T-helper 2 cell treated with Interferon-gamma antibody and Interleukin-4, amounts not matched to agents 5 μg/mL and 100 μg/mL, for 36 hours (primary cell): ENCODE data around the gene AHNAK2.
"Not testable (repeated sequence)": the region's sequence is repeated elsewhere in the genome, so short reads cannot be mapped to it uniquely, and the experiment has no call there.

ENCODE experiments used
- DNase-seq: peaks from one replicate; pipeline ENCODE4 v3.0.0; 2021; ENCODE audit warnings: low spot score
- H3K27ac Mint-ChIP-seq: one replicate; pipeline ENCODE4 v1.8.0; 2021; ENCODE audit warnings: mild to moderate bottlenecking, mixed read lengths
- H3K27me3 Mint-ChIP-seq: one replicate; pipeline ENCODE4 v1.8.0; 2021; ENCODE audit warnings: low read depth, mixed read lengths
- H3K36me3 Mint-ChIP-seq: one replicate; pipeline ENCODE4 v1.8.0; 2021; ENCODE audit warnings: low read depth, mixed read lengths
- H3K4me1 Mint-ChIP-seq: one replicate; pipeline ENCODE4 v1.8.0; 2021; ENCODE audit warnings: low read depth, mixed read lengths
- H3K4me3 Mint-ChIP-seq: one replicate; pipeline ENCODE4 v1.8.0; 2022; ENCODE audit warnings: mild to moderate bottlenecking, moderate library complexity, mixed read lengths
- H3K9me3 Mint-ChIP-seq: one replicate; pipeline ENCODE4 v1.8.0; 2021; ENCODE audit warnings: mixed read lengths

Gene AHNAK2

DNA sequence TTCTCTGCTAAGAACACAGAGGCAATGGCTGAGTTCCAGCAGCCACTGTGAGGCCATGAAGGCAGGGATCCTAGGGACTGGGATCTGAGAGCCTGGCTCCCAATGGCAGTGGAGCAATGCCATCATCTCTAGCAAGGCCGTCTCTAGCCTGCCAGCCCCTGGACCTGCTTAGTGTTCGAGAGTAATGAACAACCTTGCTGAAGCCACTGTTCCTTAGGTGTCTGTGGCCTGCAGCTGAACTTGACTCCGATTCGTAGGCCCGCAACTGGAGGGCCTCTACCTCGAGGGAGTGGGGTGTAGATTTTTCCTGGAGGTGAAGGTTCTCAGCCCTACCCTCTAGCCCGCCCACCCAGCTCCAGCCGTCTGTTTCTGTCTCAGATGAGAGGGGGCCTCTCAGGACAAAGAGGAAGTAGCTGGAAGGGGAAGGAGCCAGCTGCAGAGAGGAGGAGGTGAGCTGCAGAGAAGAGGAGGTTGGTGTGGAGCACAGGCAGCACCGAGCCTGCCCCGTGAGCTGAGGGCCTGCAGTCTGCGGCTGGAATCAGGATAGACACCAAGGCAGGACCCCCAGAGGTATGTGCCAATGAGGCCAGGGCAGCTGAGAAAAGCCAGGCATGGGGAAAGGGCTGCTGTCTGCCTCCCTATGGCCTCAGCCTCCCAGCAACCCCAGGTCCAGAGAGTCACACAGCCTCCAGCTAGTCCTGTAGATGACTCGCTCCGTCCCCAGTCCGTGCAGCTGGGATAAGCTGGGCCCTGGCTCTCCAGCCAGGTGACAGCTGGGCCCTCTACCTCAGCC is 53.6 kb downstream of the AHNAK2 start, which contains the start of gene PLD4:
Gene PLD4, plus strand, starts transcription at position 459 of the 793 bp plus-strand sequence. CDS start 2,262 bp downstream, outside the sequence.
- no peak for DNase-seq
- Mint-ChIP-seq H3K27me3 (peaks cover 5% of the 10 kb centered on the region), H3K27ac (no peak within 1 kb of the TSS), H3K9me3 (peaks cover 3% of the 10 kb centered on the region), H3K4me3 (no peak within 1 kb of the TSS), H3K4me1 (peaks cover 2% of the 10 kb centered on the region), H3K36me3 (no peaks in the 10 kb centered on the region)

DNA sequence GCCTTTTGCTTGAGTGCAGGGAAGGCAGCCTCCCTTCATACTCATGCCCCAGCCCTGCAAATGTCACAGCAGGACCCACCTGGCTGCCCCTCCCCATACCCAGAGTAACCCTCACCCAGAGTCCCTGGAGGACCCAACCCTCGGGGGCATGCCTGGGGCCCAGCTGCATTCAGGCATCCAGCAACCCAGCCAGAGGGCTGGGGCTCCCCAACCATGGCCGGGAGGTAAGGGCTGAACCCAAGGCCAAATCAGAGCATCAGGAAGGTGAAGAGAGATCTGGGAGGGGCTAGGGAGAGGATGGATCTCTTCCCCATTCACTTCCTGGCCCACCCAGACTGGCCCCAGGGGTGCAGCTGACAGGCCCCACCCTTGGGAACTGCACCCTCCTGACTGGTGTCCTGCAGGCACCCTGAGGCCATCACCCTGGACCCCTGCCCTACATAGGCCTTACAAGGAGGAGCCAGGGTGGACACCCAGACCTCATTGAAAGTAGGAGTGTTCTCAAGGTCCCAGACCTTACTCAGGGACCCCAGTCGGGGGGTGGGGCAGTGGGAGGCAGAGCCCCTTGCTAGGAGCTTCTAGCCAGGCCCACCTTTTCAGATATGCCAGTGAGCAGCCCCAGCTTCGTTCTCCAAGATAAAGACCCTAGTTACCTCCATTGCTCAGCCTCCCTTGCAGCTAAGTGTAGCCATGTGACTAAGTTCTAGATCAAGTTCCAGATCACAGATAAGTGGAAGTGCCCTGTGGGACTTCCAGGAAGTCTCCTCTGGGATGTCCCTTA is 54.3 kb downstream of the AHNAK2 start:
- H3K9me3 Mint-ChIP-seq = peaks cover 3% of the 10 kb centered on the region
- H3K4me1 Mint-ChIP-seq = peaks cover 2% of the 10 kb centered on the region
- DNase-seq = no peak
- H3K36me3 Mint-ChIP-seq = no peaks in the 10 kb centered on the region
- peaks cover 8% of the 10 kb centered on the region for H3K27me3 Mint-ChIP-seq
- no peak overlapping the region for H3K27ac Mint-ChIP-seq
- no peak overlapping the region for H3K4me3 Mint-ChIP-seq

DNA sequence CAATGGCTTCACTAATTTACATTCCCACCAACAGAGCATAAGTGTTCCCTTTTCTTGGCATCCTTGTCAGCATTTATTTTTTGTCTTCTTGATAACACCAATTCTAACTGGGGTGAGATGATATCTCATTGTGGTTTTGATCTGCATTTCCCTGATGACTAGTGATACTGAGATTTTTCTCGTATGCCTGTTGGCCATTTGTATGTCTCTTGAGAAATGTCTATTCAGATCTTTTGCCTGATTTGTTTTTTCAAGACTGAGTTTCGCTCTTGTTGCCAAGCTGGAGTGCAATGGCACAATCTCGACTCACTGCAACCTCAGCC is 58.2 kb downstream of the AHNAK2 start:
- H3K36me3 Mint-ChIP-seq = no peaks in the 10 kb centered on the region
- no peak overlapping the region for H3K4me3 Mint-ChIP-seq
- peaks cover 17% of the 10 kb centered on the region for H3K27me3 Mint-ChIP-seq
- no peaks in the 10 kb centered on the region for H3K4me1 Mint-ChIP-seq
- H3K27ac Mint-ChIP-seq = no peak overlapping the region
- peaks cover 3% of the 10 kb centered on the region for H3K9me3 Mint-ChIP-seq
- DNase-seq = no peak

GRCh38 chr14:104919152-104919992 is 58.8 kb downstream of the AHNAK2 start:
- H3K4me1 Mint-ChIP-seq, H3K4me3 Mint-ChIP-seq, H3K27ac Mint-ChIP-seq, H3K36me3 Mint-ChIP-seq, DNase-seq, H3K9me3 Mint-ChIP-seq: not testable (repeated sequence)
- H3K27me3 Mint-ChIP-seq = peaks cover 22% of the 10 kb centered on the region

DNA sequence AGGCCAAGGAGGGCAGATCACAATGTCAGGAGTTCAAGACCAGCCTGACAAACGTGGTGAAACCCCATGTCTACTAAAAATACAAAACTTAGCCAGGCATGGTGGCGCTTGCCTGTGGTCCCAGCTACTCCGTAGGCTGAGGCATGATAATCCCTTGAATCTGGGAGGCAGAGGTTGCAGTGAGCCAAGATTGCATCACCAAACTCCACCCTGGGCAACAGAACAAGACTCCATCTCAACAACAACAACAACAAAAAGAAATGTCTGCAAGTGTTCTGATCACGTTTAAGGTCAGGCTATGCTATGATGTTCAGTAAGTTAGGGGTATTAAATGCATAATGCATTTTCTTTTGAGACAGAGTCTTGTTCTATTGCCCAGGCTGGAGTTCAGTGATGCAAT is 60.2 kb downstream of the AHNAK2 start:
- Mint-ChIP-seq H3K27me3 (peaks cover 34% of the 10 kb centered on the region), H3K4me3 (no peak overlapping the region)

DNA sequence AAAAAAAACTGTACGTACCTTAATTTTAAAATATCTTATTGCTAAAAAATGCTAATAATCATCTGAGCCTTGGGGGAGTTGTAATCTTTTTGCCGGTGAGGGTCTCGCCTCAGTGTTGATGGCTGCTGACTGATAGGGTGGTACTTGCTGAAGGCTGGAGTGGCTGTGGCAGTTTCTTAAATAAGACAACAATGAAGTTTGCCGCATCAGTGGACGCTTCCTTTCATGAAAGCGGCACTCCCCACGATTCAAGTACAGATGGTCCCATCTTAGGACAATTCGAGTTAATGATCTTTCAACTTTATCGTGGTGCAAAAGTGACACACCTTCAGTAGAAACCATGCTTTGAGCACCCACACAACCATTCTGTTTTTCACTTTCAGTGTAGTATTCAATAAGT is 61.1 kb downstream of the AHNAK2 start:
- Mint-ChIP-seq H3K27ac (no peak overlapping the region), H3K4me3 (no peak overlapping the region), H3K4me1 (no peaks in the 10 kb centered on the region), H3K36me3 (no peaks in the 10 kb centered on the region), H3K27me3 (peaks cover 34% of the 10 kb centered on the region), H3K9me3 (peaks cover 5% of the 10 kb centered on the region)
- DNase-seq = no peak

More for the DNA sequence above, 60.2 kb downstream of the AHNAK2 start:
- Mint-ChIP-seq H3K27ac (no peak overlapping the region), H3K9me3 (peaks cover 4% of the 10 kb centered on the region), H3K36me3 (no peaks in the 10 kb centered on the region), H3K4me1 (no peaks in the 10 kb centered on the region)
- no peak for DNase-seq

DNA sequence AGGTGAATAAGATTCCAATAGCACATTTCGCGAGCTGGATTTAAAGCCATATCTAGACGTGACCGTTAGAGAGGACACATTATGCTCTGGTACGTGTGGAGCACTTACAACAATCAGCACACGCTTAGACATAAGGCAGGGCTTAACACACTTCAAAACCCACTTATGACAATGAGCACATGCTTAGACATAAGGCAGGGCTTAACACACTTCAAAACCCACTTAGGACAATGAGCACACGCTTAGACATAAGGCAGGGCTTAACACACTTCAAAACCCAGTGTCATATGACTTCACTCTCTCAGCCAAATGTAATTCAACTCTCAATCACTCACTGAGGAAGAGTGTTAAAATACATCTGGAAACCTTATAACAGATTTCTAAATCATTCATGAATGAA is 64.7 kb downstream of the AHNAK2 start:
- Mint-ChIP-seq H3K27ac (no peak overlapping the region), H3K36me3 (no peaks in the 10 kb centered on the region), H3K4me1 (no peaks in the 10 kb centered on the region), H3K9me3 (peaks cover 13% of the 10 kb centered on the region), H3K27me3 (peaks cover 39% of the 10 kb centered on the region), H3K4me3 (no peak overlapping the region)
- DNase-seq = no peak

DNA sequence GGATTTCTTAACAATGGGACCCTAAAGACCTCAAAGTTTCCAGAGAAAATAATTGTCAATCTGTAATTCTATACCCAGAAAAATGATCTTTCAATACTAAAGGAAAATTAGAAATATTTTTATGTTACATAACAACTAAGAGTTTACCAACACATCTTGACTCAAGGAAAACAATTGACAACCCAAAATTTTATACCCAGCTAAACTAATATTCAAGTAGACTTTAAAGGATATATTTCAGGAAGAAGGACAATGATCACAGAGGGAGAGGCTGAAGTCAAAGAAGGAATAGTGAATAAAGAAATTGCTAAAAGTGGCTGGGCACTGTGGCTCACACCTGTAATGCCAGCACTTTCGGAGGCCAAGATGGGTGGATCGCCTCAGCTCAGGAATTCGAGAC is 66.1 kb downstream of the AHNAK2 start:
- Mint-ChIP-seq H3K36me3 (no peaks in the 10 kb centered on the region), H3K27ac (no peak overlapping the region), H3K4me1 (no peaks in the 10 kb centered on the region), H3K9me3 (peaks cover 13% of the 10 kb centered on the region), H3K27me3 (peaks cover 49% of the 10 kb centered on the region), H3K4me3 (no peak overlapping the region)
- no peak for DNase-seq

GRCh38 chr14:104908303-104908702 is 69.9 kb downstream of the AHNAK2 start:
- no peak for DNase-seq
- H3K9me3 Mint-ChIP-seq = peaks cover 12% of the 10 kb centered on the region
- H3K4me1 Mint-ChIP-seq = peaks cover 2% of the 10 kb centered on the region
- H3K36me3 Mint-ChIP-seq = no peaks in the 10 kb centered on the region
- no peak overlapping the region for H3K4me3 Mint-ChIP-seq
- H3K27me3 Mint-ChIP-seq = peaks cover 41% of the 10 kb centered on the region
- H3K27ac Mint-ChIP-seq = no peak overlapping the region

DNA sequence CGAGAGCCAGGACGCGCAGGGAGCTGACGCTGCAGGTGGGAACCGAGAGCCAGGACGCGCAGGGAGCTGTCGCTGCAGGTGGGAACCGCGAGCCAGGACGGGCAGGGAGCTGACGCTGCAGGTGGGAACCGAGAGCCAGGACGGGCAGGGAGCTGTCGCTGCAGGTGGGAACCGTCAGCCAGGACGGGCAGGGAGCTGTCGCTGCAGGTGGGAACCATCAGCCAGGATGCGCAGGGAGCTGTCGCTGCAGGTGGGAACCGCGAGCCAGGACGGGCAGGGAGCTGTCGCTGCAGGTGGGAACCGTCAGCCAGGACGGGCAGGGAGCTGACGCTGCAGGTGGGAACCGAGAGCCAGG is 72.6 kb downstream of the AHNAK2 start:
- not testable (repeated sequence) for H3K9me3 Mint-ChIP-seq, H3K36me3 Mint-ChIP-seq, H3K4me3 Mint-ChIP-seq, H3K27ac Mint-ChIP-seq, H3K4me1 Mint-ChIP-seq, DNase-seq
- H3K27me3 Mint-ChIP-seq = peaks cover 42% of the 10 kb centered on the region

DNA sequence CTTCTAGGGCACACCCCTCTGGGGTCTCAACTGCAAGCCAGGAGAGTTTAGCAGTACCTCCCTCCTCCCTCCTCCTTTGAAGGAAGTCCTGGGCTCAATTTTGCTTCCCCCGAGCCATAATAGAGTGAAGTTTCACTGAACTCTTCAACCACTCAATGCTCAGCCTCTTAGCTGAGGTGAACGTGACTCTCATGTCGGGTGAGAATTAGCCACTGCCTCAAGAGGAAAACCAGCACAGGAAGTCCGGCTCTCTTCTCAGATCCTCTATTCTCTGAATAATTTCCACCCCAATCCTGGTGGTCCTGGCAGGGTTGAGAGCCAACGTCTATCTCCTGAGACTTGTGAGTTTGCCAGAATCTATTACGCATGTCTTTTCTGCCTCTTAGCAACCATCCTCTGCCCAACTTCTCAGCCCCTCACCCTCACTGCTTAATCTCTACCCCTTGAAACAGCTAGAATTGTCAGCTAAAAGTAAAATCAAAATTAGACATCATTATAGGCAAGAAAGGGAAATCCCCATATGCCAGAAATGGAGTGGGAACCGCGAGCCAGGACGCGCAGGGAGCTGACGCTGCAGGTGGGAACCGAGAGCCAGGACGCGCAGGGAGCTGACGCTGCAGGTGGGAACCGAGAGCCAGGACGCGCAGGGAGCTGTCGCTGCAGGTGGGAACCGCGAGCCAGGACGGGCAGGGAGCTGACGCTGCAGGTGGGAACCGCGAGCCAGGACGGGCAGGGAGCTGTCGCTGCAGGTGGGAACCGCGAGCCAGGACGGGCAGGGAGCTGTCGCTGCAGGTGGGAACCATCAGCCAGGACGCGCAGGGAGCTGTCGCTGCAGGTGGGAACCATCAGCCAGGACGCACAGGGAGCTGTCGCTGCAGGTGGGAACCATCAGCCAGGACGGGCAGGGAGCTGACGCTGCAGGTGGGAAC is 73.3 kb downstream of the AHNAK2 start:
- not testable (repeated sequence) for H3K4me1 Mint-ChIP-seq, H3K27ac Mint-ChIP-seq, H3K9me3 Mint-ChIP-seq, H3K4me3 Mint-ChIP-seq, H3K36me3 Mint-ChIP-seq, DNase-seq
- H3K27me3 Mint-ChIP-seq = peaks cover 39% of the 10 kb centered on the region

- H3K36me3 Mint-ChIP-seq = no peaks in the 10 kb centered on the region
- peaks cover 5% of the 10 kb centered on the region for H3K4me1 Mint-ChIP-seq
- H3K9me3 Mint-ChIP-seq = no peaks in the 10 kb centered on the region
- peaks cover 37% of the 10 kb centered on the region for H3K27me3 Mint-ChIP-seq
- no peak for DNase-seq
- H3K4me3 Mint-ChIP-seq = no peak overlapping the region
- H3K27ac Mint-ChIP-seq = no peak overlapping the region
Observed at GRCh38 chr14:104903990-104904389, 74.2 kb downstream of the AHNAK2 start.
